ENCODE results near the gene LIN7A. TPM values are rescaled to one million over a fixed set of nuclear protein-coding genes. Genes with fewer than 3 reads are reported as not detected.

Gene LIN7A
- total and polyA plus RNA-seq, 4 donors: 4.0 to 21.7 (median 6.6) TPM

- WGBS, 2 donors: 94% methylated on average over 2 of the region's 2 CpGs
- Histone ChIP-seq H3K4me3 (no peak overlapping the region), H3K4me1 (ENCODE audit: control insufficient read depth in 5 of 5, insufficient read depth in 5 of 5, low read length in 5 of 5) (peaks cover 0 to 10% (median 0%) of the 10 kb centered on the region in 5 donors), H3K27ac (ENCODE audit: low read depth in 1 of 2, low read length in 1 of 2) (no peak overlapping the region), H3K36me3 (ENCODE audit: control insufficient read depth in 4 of 4, insufficient read depth in 4 of 4, low read length in 4 of 4) (no peaks in the 10 kb centered on the region), H3K9me3 (ENCODE audit: control insufficient read depth in 4 of 4, insufficient read depth in 3 of 4, low read length in 3 of 4) (no peaks in the 10 kb centered on the region), H3K27me3 (ENCODE audit: control insufficient read depth in 3 of 3, insufficient read depth in 3 of 3, low read length in 2 of 3) (no peaks in the 10 kb centered on the region), H3K9ac (ENCODE audit: insufficient read depth in 1 of 2, low read length in 2 of 2) (no peak overlapping the region)
- ATAC-seq (ENCODE audit: insufficient read depth, low FRiP score) (no peak), DNase-seq (no peak)
- no peak for TF ChIP-seq CTCF (IDR thresholded peaks at IDR 0.05; ENCODE audit: control extremely low read depth, extremely low read depth)
These were observed 13.3 kb downstream of the LIN7A start for GRCh38 chr12:80924437-80924836.

GRCh38 chr12:80920006-80920405, 17.7 kb downstream of the LIN7A start:
- no peaks in the 10 kb centered on the region for H3K9me3 ChIP-seq (ENCODE audit: control insufficient read depth in 4 of 4, insufficient read depth in 3 of 4, low read length in 3 of 4)
- no peak overlapping the region for H3K27ac ChIP-seq (ENCODE audit: low read depth in 1 of 2, low read length in 1 of 2)
- DNase-seq (peak in 1 of 3 donors; percentile 13), ATAC-seq (ENCODE audit: insufficient read depth, low FRiP score) (no peak)
- no peak for TF ChIP-seq CTCF (IDR thresholded peaks at IDR 0.05; ENCODE audit: control extremely low read depth, extremely low read depth)
- no peak overlapping the region for H3K9ac ChIP-seq (ENCODE audit: insufficient read depth in 1 of 2, low read length in 2 of 2)
- H3K36me3 ChIP-seq (ENCODE audit: control insufficient read depth in 4 of 4, insufficient read depth in 4 of 4, low read length in 4 of 4): no peaks in the 10 kb centered on the region
- H3K4me1 ChIP-seq (ENCODE audit: control insufficient read depth in 5 of 5, insufficient read depth in 5 of 5, low read length in 5 of 5): peaks cover 0 to 8% (median 0%) of the 10 kb centered on the region in 5 donors
- H3K4me3 ChIP-seq: no peak overlapping the region
- 96 to 97% methylated on average over 4 of the region's 4 CpGs for WGBS, 2 donors
- no peaks in the 10 kb centered on the region for H3K27me3 ChIP-seq (ENCODE audit: control insufficient read depth in 3 of 3, insufficient read depth in 3 of 3, low read length in 2 of 3)

GRCh38 chr12:80917651-80918050, 20.1 kb downstream of the LIN7A start:
- 84 to 90% methylated on average over 3 of the region's 3 CpGs for WGBS, 2 donors
- Histone ChIP-seq H3K36me3 (ENCODE audit: control insufficient read depth in 4 of 4, insufficient read depth in 4 of 4, low read length in 4 of 4) (no peaks in the 10 kb centered on the region), H3K4me3 (no peak overlapping the region), H3K27ac (ENCODE audit: low read depth in 1 of 2, low read length in 1 of 2) (no peak overlapping the region), H3K27me3 (ENCODE audit: control insufficient read depth in 3 of 3, insufficient read depth in 3 of 3, low read length in 2 of 3) (no peaks in the 10 kb centered on the region), H3K9me3 (ENCODE audit: control insufficient read depth in 4 of 4, insufficient read depth in 3 of 4, low read length in 3 of 4) (no peaks in the 10 kb centered on the region), H3K9ac (ENCODE audit: insufficient read depth in 1 of 2, low read length in 2 of 2) (no peak overlapping the region), H3K4me1 (ENCODE audit: control insufficient read depth in 5 of 5, insufficient read depth in 5 of 5, low read length in 5 of 5) (peaks cover 0 to 3% (median 0%) of the 10 kb centered on the region in 5 donors)
- TF ChIP-seq CTCF (IDR thresholded peaks at IDR 0.05; ENCODE audit: control extremely low read depth, extremely low read depth): no peak
- ATAC-seq (ENCODE audit: insufficient read depth, low FRiP score): no peak
- no peak for DNase-seq

Measured in lung (tissue), 12 donors.